GM19455 (cell line): Measurements from ENCODE around the gene CCDC9.
"Not testable (repeated sequence)": the region's sequence is repeated elsewhere in the genome, so short reads cannot be mapped to it uniquely, and the experiment has no call there.

ENCODE experiments used
- ATAC-seq: cut with Tn5 transposase; IDR thresholded peaks from one replicate; pipeline ENCODE4 v1.9.1; 2021; ENCODE audit not compliant: unreplicated experiment

Gene CCDC9

DNA sequence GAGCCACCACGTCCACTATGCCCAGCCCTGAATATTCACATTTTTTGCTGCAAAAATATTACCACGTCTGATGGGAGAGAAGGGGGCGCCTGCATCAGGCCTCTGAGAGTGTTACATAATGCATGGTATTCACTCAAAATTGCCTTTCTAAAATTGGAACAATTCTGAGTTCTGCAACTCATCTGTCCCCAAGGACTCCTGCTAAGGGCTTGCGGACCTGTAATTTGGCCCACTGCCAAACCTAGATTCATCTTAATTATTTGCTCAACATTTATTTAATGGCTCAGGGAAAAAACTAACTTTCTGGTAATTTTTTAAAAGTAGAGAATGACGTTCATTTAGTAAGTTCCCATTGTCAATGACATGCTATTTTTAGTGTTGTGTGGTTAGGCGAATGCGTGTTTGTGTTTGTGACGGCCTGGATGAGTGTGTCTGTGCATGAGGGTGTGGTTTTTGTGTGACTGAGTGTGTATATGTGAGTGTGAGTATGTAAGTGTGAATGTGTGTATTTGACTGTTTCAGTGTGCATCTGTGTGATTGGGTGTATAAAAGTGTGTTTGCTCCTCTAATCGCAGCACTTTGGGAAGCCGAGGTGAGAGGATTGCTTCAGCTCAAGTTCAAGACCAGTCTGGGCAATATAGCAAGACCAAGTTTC is 27.2 kb downstream of the CCDC9 start:
- no peak for ATAC-seq

DNA sequence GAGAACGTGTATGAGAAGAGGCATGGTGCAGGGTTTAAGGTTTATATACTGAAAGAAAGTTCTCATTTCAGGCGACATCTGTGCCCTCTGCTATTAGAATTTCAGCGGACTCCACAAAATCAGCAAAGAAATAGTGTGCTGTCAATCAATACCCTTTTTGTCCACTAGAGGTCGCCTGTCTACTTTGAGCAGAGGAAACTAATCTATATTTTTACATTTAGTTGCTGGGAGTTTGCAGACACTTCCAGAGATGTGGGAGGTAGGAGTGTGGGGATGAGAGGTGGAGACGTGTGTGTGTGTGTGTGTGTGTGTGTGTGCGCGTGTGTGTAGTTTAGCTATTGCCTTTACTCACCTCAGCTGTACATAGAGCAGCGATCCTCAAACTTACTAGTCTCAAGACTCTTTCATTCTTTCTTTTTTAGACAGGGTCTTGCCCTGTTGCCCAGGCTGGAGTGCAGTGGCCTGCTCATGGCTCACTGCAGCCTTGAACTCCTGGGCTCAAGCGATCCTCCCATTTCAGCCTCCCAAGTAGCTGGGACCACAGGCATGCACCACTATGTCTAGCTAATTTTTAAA is 28.1 kb downstream of the CCDC9 start:
- no peak for ATAC-seq

DNA sequence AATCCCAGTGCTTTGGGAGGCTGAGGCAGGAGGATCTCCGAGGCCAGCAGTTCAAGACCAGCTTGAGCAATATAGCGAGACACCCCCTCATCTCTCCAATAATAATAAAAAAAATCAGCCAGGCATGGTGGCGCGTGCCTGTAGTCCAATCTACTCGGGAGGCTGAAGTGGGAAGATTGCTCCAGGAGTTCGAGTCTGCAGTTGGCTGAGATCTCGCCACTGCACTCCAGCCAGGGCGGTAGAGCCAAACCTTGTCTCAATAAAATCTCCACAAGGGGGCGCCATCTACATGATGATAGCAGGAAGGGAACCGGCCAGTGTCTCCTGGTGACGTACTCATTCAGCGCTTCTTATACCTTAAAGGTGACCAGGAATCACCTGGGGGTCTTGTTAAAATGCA is 39.7 kb downstream of the CCDC9 start:
- ATAC-seq = no peak

DNA sequence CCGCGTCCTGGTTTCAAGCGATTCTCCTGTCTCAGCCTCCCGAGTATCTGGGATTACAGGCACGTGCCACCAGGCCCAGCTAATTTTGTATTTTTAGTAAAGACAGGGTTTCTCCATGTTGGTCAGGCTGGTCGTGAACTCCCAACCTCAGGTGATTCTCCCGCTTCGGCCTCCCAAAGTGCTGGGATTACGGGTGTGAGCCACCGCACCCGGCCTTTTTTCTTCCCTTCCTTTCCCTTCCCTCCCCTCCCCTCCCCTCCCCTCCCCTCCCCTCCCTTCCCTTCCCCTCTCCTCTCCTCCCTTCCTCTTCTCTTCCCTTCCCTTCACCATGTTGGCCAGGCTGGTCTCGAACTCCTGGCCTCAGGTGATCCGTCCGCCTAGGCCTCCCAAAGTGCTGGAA is 44.5 kb downstream of the CCDC9 start:
- ATAC-seq = not testable (repeated sequence)

DNA sequence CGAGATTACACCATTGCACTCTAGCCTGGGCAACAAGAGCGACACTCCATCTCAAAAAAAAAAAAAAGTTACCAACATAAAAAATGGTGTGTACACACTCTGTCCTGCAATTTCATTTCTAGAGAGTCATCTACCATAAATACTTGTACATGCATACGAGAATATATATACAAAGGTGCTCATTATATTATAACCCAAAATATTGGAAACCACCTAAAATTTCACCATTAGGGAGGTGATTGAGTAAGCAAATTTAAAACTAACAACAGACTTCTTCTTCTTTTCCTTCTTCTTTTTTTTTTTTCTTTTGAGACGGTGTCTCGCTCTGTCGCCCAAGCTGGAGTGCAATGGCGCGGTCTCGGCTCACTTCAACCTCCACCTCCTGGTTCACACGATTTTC is 45.9 kb downstream of the CCDC9 start:
- ATAC-seq = no peak

DNA sequence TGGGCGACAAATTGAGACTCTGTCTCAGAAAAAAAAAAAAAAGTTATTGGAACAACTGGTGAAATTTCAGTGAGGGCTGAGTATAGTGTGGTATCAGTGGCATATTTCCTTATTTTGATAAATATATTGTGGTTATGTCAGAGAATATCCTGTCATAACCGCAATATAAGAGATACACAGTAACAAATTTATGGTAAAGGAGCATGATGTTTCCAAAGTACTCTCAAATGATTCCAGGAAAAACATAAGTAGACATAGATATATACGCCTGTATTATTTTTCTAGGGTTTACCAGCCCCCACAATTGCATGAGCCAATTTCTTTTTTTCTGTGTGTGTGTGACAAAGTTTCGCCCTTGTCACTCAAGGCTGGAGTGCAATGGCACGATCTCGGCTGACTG is 47.6 kb downstream of the CCDC9 start:
- ATAC-seq = no peak

DNA sequence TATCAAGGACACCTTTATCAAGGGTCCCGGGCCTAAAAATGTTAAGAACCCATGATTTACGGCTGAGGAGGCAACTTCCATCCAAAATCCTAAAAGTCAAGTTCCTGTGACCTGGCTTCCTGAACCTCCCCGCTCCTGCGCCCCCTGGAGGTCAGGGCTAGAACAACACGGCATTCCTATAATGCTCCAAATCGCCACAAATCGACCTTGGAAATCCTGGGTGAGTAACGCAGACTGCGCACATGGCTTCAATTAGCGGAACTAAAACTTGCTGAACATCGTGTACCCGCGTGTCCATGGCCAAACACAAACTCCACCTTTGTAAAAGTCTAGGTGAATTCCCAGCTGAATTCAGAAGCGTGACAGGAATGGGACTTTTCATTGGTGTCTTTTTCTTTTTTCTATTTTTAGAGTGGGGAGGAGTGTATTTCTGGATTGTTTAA is 49.0 kb downstream of the CCDC9 start:
- ATAC-seq = no peak

DNA sequence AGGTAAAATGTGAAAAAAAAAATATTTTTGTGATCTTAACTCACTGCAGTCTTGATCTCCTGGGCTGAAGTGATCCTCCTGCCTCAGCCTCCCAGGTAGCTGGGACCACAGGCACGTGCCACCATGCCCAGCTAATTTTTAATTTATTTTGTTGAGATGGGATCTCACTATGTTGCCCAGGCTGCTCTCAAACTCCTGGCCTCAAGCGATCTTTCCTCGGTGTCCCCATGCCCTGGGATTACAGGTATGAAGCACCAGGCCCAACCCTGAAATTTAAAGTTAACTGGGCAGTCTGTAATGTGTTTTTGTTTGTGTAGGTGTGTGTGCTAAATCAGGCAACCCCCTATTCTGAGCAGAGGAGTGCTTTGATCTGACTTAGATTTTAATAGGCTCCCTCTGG is 50.0 kb downstream of the CCDC9 start:
- ATAC-seq = no peak

DNA sequence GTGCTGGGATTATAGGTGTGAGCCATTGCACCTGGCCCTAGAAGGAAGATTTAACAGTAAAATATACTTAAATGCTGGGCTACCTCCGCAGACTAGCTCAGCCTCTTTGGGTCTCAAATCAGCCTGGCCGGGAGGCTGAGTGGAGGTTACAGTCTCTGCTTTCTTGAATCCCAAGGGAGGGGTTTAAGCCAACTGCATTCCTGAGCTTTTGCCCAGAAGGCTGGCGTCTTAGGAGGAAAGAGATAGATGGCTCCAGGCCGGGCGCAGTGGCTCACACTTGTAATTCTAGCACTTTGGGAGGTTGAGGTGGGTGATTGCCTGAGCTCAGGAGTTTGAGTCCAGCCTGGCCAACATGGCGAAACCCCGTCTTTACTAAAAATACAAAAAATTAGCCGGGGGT is 52.7 kb downstream of the CCDC9 start:
- ATAC-seq = no peak

DNA sequence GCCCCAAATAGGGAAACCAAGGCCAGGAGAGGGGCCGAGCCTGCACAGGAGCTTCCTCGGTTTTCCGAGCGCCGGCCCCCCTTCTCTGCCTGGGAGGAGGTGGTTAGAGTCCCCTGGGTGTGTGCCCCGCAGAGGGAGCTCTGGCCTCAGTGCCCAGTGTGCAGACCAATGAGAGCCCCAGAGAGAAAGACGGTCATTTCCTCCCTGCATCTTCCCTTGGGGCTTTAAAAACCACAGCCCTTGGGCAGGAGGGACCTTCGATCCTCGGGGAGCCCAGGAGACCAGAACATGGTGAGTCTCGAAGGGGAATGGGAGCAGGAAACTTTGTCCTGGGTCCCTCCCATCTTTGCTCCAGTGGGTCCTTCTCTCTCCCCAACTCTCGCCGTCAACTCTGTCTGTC is 53.3 kb downstream of the CCDC9 start, which contains the start of gene C5AR1:
Gene C5AR1 (plus strand): TSS at position 254 of the 400 bp plus-strand sequence. CDS start 35 bp downstream, at position 289.
- no peak for ATAC-seq

DNA sequence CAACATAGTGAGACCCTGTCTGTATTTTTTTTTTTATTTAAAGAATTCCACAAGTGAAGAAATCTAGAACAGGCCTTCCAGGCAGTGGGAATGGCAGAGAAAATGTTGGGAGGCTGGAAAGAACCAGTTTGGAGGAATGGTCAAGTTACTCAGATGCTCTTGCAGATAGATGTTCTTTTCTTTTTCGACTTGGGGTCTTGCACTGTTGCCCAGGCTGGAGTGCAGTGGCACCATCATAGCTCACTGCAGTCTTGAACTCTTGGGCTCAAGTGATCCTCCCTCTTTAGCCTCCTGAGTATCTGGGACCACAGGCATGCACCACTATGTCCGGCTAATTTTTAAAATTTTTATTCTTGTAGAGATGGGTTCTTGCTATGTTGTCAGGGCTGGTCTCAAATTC is 54.0 kb downstream of the CCDC9 start:
- no peak for ATAC-seq

DNA sequence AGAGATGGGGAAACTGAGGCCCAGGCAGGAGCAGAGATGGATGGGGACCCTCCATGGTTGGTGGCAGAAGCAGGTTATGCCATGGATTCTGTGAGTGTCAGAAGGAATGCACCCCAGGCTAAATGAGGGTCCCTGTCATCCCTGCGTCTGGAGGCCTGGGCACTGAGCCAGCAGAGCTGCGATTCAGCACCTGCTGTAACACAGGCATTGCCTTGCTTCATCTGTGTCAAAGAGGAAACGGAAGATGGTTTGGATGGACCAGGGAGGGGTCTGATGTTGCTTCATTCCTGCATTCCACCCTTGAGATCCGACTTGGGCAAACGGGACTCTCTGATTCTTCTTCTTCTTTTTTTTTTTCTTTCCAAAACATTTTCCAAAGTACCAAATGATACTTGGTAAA is 54.5 kb downstream of the CCDC9 start:
- no peak for ATAC-seq

DNA sequence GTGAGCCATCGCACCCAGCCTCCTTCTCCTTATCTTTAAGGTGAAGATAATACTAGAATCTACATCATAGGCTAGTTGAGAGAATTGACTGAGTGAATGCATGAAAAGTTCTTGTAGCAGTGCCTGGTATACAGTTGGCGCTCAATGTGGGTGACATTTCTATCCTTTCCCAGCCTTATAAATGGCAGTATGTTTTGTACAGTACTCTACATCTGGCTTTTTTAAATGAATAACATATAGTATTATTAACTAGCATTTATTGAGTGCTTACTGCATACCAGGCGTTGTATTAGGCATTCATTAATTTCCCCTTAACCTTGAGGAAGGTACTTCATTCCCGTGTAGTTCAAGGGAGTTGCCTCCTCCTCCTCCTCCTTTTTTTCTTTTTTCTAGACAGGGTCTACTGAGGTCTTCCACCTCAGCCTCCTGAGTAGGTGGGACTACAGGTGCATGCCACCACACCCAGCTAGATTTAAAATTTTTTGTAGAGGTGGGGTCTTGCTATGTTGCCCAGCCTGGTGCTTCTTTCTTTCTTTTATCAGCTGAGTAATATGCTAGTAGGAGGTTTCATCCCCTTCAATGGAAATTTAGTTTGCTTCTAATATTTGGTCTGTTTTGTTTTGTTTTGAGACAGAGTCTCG is 56.2 kb downstream of the CCDC9 start:
- no peak for ATAC-seq

DNA sequence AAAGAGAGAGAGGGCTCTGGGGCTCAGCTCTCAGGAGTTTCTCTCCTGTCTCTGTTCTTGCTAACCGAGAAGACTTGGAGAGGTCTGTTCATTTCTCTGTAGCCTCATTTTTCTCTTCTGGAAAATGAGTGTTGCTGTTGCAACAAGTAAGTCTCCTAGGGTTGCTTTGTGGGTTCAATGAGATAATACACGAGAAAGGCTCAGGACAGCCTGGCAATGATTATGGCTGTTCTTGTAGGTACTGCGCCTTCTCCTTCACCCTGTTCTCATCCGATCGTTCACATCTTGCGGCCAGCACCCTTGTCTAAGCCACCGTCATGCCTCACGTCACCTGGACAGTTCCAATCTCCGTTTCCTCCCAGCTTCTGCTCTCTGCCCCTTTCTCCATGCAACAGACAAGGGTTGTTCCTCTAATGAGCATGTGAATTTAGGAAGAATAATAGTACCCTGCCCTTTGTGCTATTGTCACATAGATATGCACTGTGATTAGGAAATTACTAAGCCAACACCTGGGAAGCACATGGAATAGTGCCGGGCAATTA is 57.5 kb downstream of the CCDC9 start:
- ATAC-seq = no peak

DNA sequence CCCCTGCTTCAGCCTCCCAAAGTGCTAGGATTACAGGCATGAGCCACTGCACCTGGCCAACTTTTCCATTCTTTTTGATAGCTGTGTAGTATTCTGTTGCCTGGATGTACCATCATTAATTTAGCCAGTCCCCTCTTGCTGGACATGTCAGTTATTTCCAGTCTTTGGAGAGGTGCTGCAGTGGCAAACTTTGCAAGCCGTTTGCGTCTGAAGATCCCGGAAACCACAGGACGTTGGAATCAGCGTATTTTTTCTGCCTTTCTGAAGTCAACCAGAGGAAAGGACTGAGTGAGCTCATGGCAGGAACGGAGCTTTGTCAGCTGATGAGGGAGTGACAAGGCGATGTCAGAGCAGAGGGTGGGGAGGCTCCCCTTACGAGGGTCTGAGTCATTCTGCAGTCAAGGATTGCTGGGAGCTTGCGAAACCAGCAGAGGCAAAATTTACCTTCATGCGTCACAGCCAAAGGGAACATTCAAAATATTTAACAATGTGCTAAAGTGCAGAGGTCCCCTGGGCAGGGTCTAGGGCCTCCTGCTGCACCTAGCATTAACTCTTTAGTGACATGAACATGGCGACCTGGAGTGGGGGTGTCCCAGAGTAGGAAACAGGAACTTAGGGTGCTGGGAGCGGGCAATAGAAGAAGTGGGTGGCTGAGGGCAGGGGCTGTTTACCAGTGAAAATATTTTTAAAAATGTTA is 58.9 kb downstream of the CCDC9 start:
- ATAC-seq = no peak

DNA sequence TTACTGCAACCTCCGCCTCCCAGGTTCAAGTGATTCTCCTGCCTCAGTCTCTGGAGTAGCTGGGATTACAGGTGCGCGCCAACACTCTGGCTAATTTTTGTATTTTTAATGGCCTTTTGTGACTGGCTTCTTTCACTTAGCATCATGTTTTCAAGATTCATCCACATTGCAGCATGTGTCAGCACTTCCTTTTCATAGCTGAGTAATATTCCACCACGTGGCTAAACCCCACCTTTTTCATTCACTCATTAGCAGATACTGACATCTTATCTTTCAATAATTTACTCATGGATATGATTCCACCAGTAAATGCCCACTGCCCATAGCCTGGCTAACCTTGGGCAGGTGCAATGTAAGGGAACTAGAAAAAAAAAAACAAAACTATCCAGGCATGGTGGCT is 60.2 kb downstream of the CCDC9 start:
- ATAC-seq = no peak

DNA sequence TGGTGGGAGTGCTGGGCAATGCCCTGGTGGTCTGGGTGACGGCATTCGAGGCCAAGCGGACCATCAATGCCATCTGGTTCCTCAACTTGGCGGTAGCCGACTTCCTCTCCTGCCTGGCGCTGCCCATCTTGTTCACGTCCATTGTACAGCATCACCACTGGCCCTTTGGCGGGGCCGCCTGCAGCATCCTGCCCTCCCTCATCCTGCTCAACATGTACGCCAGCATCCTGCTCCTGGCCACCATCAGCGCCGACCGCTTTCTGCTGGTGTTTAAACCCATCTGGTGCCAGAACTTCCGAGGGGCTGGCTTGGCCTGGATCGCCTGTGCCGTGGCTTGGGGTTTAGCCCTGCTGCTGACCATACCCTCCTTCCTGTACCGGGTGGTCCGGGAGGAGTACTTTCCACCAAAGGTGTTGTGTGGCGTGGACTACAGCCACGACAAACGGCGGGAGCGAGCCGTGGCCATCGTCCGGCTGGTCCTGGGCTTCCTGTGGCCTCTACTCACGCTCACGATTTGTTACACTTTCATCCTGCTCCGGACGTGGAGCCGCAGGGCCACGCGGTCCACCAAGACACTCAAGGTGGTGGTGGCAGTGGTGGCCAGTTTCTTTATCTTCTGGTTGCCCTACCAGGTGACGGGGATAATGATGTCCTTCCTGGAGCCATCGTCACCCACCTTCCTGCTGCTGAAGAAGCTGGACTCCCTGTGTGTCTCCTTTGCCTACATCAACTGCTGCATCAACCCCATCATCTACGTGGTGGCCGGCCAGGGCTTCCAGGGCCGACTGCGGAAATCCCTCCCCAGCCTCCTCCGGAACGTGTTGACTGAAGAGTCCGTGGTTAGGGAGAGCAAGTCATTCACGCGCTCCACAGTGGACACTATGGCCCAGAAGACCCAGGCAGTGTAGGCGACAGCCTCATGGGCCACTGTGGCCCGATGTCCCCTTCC is 63.9 kb downstream of the CCDC9 start:
- no peak for ATAC-seq
